ENCODE results near the gene DIRAS2.

- TF ChIP-seq ZNF433 (tag by site-specific recombination; IDR thresholded peaks at IDR 0.05; ENCODE audit: low read depth) (no peak), ZNF610 (tag by site-specific recombination; IDR thresholded peaks at IDR 0.05; ENCODE audit: borderline replicate concordance) (no peak), RBAK (tag by site-specific recombination; IDR thresholded peaks at IDR 0.05) (no peak)
These were observed 638 bp downstream of the DIRAS2 start for GRCh38 chr9:90641884-90642487.

Data from HEK293 (cell line).